HG03521 (cell line): ENCODE data around the gene DNAH10.

Source experiments
- ATAC-seq: cut with Tn5 transposase; IDR thresholded peaks from one replicate; pipeline ENCODE4 v1.9.1; 2021; ENCODE audit warnings: mild to moderate bottlenecking, moderate library complexity; ENCODE audit not compliant: unreplicated experiment

Gene DNAH10

DNA sequence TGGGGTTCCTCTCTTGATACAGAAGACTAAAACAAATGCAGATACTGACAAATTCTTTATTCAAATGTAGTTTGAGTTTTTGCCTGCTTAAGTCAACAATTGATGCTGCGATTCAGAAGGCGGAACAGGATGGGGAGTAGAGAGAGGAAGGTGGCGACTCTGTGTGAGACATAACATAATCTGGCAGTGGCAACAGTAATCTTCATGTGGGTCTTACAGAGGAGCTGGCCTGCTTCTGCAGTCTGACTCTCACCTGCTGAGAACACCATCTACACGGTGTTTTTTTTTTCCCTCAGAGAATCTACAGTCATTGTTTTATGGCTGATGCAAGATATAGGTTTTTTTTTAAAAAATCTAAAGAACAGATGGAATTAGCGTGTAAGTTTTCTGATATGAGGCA, 200.4 kb downstream of the DNAH10 start:
- ATAC-seq = no peak

DNA sequence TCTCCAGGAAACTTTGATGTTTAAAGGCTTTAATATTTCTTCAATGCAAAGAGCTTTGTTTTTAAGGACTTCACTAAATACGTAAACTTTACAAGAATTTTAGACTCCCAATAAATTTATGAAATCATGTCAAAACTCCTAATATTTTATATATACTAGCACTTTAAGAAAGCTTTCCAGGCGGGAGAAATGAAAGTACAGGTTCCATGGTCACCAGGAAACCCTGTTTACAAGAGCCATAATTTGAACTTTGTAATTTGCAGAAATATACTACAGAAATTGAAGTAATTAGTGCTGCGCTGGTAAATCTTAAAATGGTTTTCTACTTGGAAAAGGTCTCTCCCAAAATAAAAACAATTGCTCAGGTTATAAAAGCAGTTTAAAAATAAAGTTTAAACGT, 201.7 kb downstream of the DNAH10 start:
- ATAC-seq = no peak

DNA sequence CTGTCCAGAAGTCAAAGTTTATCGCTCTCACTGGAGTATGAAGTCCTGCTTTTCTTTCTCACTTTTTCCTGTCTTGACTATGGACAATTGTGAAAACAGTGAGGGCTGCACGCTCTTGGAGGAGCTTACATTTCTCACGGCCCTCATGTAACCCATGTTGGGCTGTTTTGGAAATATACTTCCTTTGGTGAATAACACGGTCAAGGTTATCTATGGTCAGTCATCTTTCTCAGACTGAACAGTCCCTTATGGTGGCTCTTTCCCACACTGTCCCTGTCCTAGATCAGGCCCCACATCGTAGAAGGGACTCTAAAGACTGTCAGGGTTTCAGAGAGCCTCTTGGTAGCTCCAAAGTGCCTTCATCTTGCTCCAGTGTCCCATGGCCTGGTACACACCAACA, 203.3 kb downstream of the DNAH10 start:
- no peak for ATAC-seq

DNA sequence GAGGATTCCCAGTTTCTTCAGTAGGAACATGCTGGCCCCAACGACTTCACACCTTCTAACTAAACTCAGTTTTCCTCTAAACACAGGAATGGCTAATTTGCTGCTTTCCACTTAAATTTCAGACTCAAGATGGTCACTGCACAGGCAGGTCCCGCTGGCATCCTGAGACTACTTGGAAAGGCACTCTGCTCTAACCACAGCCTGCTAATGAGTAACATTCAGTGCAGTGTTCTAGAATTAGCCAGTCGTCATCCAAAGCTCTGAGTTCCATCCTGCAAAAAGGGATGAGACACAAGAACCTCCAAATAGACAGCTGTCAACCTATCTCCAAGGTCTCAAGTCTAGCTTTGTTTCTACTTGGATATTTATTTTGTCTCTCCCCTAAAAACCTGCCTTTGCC, 204.5 kb downstream of the DNAH10 start:
- ATAC-seq = no peak

DNA sequence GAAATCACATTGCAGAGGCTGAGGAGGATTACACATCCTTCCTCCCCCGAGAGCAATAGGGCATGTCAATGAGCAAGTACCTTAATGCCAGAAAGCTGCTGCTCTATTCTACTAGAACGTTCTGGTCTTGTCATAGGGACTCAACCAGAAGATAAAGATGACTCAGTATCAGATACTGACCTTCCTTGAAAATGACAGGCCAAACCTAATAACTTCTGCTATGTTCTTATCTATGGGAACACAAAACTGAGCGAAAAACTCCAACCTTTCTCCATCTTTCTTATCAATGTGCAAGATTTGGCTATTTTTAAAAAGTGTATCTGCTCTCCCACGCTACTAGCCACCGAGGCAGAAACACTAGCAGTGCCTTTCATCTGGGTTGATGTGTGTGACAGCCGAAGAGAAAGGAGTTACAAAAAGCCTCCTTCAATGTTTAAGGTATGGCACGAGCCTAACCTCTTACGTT, 205.1 kb downstream of the DNAH10 start:
- no peak for ATAC-seq

DNA sequence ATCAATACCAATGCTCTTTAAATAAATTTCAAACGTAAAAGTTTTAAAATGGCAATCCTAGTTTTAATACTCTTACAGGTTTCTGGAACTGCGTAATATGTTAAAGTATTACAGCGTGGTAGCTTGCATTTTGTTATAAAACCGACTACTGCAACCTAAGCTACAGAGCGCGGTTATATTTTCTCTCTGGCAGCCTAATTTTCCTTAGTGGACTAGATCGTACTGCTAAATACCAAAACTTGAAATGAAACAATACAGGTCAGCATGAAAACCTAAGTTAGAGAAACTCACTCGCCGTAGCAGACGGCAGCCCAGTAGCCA, 209.3 kb downstream of the DNAH10 start:
- ATAC-seq = no peak

DNA sequence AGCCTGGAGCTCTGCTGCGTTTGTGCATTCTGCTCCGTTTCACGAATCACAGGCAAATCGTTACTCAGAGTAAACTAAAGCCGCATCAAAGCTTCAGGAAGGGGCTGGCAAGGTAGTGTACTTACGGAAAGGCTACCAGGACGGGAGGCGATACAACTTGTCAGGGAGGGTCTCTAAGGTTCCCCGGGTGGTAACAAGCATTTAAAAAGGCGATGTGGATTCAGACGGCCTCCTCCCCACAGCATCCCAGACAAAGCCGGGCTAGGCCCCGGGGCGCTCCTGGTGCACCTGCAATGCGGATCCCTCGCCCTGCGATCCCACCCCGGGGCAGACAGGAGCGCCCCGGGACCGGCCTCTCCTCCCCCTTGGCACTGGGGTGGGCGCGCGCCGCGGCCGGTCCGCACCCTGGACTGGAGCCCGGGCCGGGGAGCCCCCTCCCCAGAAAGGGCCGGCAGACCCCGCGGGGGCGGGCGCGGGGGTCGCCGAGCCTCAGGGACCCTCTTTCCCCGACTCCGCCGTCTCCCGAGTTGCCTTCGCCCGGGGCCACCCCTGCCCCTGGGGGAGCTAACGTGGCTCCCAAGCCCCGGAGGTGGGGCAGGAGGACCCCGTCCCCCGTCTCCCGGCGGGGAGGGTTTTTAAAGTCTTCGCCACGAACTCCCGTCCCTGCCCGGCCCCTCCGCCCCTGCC, 209.8 kb downstream of the DNAH10 start:
- ATAC-seq = peak; percentile 3

DNA sequence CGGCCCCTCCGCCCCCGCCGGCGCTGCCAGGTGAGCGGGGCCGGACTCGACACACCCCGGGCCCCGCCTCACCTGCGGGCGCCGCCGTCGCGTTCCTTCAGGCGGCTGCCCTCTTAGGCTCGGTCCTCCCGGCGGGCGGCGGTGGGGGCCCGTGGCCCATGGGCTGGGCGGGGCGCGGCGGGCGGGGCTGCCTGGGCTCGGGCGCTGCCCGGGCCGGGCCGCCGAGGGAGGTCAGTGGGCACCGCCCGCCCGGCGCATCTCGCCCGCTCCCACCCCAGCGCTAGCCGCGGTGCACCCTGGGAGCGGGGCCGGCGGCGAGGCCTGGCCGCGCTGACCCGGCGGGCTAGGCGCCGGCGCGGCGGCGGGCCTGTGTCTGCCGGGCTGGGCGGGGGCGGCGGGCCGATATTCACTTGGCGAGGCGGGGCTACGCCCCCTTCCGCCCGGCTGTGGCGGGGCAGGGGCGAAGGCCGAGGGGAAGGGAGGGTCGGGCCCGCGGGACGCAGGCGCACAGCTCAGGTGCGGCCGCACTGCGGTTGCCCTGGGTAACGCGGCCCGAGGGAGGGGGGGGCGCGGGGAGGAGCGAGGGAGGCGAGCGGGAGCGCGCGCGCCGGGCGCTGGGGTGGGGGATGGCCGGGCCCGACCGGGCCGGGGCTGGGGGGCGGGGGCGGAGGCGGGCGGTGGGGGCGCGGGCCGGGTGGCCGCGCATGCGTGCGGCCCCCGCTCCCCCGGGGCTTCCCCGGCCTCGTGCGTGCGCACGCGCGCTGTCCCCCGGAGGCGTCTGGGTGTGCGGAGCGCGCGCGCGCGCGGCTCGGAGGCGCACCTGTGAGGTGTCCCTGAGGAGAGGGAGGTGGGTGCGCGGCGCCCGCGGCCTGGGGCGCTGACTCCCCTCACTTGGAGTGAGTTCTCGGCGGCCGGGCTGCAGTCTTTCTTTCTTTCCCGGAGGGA, 210.6 kb downstream of the DNAH10 start, which contains the start of the genes CCDC92 and ZNF664:
TSS of gene CCDC92 (minus strand) at position 375 of the 945 bp plus-strand sequence. CDS start 28,526 bp downstream, outside the sequence.
TSS of gene ZNF664 (plus strand) at position 759 of the 945 bp plus-strand sequence. CDS start 38,930 bp downstream, outside the sequence.
- ATAC-seq = peak; percentile 79

DNA sequence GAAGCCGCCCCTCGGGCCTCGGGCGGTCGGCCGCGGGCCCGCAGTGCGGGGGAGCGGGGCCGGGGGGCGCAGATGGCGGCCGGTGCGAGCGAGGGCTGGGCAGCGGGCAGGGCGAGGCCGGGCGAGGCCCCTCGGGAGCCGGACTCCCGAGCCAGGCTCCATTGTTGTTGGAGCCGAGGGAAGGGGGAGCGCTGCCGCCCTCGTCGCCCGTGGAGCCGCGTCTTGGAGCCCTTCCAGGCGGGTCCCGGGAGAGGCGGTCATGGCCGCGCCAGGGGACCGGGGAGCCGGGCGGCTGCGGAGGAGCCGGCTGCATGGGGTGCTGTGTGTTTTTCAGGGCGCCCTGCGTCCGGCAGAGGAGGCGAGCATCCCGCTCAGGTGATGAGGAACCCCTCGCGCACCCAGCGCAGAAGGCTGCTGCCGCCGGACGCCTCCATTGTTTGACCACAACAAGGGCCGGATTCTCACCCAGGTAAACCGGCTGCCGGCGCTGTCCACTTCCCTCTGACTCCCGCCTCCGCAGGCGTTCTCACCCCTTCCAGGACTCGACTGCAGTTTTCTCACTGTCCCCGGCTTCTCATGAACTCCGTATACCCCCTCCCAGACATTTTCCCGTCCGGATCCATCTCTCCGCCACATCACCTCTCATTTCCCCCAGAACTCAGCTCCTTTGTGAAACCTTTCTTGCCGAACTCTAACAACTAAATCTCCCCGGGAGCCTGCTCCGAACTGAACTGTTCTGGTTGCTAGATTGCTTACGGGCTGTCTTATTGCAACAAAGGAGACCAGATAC, 211.6 kb downstream of the DNAH10 start:
- ATAC-seq = peak; percentile 5

DNA sequence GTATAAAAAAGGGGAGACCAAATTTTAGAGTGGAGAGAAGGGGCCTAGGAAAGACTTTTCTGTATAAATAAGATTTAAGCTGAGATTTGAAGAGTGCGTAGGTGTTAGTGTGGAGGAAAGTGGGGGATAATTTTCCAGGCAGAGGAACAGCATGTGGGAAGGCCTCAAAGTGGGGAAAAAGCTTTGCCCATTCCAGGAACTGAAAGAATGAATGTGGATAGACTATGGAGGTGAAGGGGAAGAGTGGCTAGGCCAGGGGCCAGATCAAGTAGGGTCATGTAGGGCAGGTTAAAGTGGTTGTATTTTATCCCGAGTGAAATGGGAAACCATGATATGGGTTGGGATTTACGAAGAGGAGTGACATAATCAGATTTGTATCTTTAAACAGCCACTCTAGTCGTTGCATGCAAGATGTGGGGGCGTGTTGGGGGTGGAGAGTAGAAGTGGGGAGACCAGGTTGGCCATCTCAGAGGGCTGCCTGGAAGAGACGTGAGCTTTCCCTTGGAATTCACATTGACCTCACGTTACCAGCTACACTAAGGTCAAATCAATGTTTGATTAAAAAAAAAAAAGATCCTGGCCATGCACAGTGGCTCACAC, 214.2 kb downstream of the DNAH10 start:
- ATAC-seq = no peak

DNA sequence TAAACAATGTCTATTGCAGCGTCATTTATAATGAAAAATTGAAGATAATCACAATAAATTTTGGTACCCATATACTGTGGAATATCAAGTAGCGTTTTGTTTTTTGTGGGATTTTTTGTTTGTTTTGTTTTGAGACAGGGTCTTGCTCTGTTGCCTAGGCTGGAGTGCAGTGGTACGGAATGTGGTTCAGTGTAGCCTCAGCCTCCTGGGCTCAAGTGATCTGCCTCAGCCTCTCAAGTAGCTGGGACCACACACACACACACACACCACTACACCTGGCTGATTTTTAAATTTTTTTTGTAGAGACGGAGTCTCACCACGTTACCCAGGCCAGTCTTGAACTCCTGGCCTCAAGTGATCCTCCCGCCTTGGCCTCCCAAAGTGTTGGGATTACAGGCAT, 217.5 kb downstream of the DNAH10 start:
- no peak for ATAC-seq

DNA sequence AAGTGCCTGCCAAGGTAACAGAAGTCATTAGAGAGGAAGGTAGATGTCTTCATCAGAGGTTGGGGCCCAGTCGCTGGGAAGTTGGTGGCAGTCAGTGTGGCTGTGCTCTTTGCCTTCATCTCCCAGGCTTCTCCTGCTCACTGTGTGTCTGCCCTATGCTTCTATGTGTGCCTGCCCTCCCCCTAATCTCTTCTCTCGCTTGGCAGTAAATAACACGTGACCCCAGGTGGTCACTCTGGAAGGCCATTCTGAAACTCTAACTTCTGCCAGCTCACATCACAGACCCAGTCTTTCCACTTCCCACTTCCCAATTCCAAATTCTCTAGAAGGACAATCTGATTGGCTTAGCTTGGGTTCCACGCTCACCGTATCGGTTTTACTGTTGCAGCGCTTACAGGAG, 220.2 kb downstream of the DNAH10 start:
- ATAC-seq = no peak

DNA sequence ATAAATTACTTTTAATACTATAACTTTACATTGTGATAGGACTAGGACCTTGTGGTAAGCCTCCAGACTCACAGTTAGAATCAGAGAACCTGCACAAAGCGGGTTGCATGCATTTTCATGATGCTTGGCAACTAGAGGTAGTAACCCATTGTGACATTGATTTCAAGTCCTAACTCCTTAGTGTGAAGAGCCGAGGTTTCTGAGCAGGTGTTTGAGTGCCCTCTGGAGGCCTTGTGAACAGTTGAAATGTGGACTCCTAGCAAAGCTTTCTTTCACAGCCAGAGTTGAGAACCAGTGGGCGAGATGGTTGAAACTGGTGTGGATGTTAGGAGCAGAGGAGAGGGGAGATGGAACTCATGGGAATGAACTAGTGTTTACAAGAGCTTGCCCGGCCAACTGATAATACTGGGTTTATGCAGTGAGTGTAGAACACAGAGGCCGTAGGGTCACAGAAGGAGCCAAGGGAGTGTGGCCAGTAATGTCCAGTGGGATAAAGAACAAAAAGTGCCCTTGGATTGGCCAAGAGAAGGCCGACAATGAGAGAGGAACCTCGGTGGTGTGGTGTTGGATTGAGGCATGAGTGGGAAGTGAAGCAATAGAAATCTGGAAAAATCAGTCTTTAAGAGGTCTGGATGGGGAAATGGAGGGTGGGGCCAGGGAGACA, 221.9 kb downstream of the DNAH10 start:
- ATAC-seq = no peak

DNA sequence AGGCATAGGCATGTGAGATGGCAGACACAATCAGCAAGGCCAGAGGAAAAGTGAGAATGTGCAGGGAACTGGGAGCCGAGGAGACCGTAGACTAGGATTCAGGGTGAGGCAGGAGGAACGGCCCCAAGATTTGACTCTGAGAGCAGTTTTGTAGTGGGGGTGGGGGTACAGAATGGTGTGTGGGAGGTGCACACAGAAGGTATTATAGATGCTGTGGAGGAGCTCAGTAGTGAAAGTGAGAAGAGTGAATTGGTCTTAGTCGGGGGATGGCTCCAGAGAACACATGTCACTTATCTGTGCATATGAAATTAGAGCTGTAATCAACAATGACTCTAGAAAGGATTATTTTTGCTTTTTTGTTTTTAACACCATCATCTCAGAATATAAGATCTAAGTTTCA, 222.8 kb downstream of the DNAH10 start:
- ATAC-seq = no peak
